ENCODE results near the gene DPEP2. TPM values are rescaled to one million over a fixed set of nuclear protein-coding genes. Genes with fewer than 3 reads are reported as not detected.
A peak's percentile ranks its signal among the peaks of the same experiment; 100 is the strongest.

The DPEP2 gene
- total RNA-seq, 1 experiment from 2014 or later, result not detected

DNA sequence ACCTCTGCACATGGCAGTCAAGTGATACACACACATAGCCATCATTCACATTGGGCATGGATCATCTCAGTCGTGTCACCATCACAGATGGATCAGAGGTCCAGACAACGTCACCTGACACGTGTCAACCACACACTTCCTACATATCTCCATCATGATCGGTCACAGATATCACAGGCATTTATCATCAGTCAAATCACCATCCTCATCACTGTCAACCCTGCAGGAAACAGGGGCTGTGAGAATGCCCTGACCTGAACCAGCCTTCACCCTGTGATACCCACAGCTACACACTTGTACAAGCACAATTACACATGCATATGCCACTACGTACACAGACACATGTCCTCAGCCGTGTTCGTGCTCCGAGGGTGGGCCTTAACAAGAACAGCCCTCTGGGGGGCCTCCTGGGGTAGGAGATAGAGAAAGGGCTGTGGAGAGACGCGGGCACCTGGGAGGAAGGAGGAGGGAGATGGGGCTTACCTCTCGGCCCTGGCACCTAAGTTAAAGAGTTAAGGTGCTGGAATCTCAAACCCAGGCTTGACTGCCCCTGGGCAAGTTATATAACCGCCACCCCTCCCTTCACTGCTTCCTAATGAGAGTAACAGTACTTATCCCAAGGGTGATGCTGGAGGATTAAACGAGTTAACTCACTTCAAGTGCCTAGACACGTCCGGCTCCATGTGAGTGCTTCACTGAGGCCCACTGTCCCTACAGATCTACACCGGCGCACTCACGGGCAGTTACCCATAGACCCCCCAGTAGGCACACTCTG is 31.9 kb downstream of the DPEP2 start:
- no peak for DNase-seq
- Histone ChIP-seq H3K36me3 (peaks cover 2% of the 10 kb centered on the region), H3K4me3 (peak overlapping the region; percentile 64), H3K9me3 (no peaks in the 10 kb centered on the region), H3K27me3 (no peaks in the 10 kb centered on the region)

GRCh38 chr16:67966549-67967182 is 32.6 kb downstream of the DPEP2 start:
- no peak for DNase-seq
- H3K9me3 ChIP-seq, result no peaks in the 10 kb centered on the region
- H3K36me3 ChIP-seq, result peaks cover 2% of the 10 kb centered on the region
- no peaks in the 10 kb centered on the region for H3K27me3 ChIP-seq
- peak overlapping the region; percentile 64 for H3K4me3 ChIP-seq

DNA sequence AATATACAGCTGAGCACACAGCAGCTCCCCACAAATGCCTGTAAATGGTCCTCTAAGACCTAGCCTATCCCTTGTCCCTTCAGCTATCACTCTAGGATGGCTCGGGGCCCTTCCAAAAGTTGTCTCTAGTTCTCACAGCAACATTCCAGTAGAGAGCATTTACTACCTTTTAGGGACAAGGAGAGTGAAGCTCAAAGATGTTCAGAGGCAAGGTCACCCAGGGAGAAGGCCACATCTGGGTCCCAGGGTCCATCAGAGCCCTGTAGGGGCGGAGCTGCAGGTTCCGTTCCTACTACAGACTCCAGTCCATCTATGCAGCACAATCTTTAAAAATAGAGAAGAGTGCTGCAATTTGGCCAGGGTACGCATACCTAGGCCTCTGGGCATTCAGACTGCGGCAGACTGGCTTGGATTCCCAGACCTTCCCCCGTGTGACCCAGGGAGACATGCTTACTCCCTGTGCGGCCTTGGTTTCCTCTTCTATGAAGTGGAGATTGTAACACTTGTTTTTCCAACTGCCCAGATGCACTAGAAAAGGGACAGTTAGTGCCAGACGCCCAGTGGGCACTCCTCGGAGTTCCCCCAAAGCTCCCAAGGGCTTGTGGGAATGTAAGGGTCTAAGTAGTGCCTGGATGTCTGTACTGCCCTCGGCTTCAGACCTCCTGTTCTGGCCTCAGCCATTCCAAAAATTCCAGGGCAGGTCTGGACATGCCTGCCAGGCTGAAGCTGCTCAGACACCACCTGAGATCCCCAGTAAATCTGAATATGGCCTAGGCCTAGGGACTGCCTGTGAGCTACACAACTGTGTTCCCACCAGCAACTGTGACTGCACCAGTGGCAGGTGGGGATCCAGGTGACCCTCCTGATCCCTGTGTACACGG is 33.4 kb downstream of the DPEP2 start:
- DNase-seq, result no peak
- Histone ChIP-seq H3K4me3 (no peak overlapping the region), H3K9me3 (no peaks in the 10 kb centered on the region), H3K27me3 (no peaks in the 10 kb centered on the region), H3K36me3 (peaks cover 2% of the 10 kb centered on the region)

- H3K36me3 ChIP-seq, result peaks cover 2% of the 10 kb centered on the region
- no peak overlapping the region for H3K4me3 ChIP-seq
- H3K27me3 ChIP-seq, result no peaks in the 10 kb centered on the region
- no peak for DNase-seq
- H3K9me3 ChIP-seq, result no peaks in the 10 kb centered on the region
These were observed 34.7 kb downstream of the DPEP2 start for GRCh38 chr16:67964477-67965131.

GRCh38 chr16:67963662-67964321 is 35.5 kb downstream of the DPEP2 start:
- DNase-seq, result no peak
- Histone ChIP-seq H3K9me3 (no peaks in the 10 kb centered on the region), H3K27me3 (no peaks in the 10 kb centered on the region), H3K36me3 (peaks cover 2% of the 10 kb centered on the region), H3K4me3 (no peak overlapping the region)

DNA sequence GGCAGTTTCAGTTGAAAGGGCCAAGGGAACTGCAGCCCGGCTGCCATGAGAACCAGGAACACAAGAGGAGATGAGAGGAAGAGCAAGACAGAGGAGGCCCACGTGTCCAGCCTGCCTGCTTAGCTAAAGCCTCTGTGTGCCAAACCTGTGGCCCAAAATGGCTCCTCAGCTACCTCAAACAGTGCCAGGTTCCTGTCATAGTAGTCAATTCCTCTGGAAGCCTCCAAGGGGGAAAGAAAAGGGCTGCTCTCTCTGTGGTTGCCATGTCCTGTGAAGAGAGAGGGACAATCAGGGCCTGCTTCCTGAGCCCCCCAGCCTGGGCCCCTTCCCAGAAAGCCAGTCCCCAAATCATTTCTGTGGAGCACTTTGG is 36.0 kb downstream of the DPEP2 start:
- Histone ChIP-seq H3K36me3 (peaks cover 2% of the 10 kb centered on the region), H3K27me3 (no peaks in the 10 kb centered on the region), H3K9me3 (no peaks in the 10 kb centered on the region)

GRCh38 chr16:67962135-67962534 is 37.1 kb downstream of the DPEP2 start:
- no peaks in the 10 kb centered on the region for H3K27me3 ChIP-seq
- peaks cover 2% of the 10 kb centered on the region for H3K36me3 ChIP-seq
- DNase-seq, result no peak
- no peak overlapping the region for H3K4me3 ChIP-seq
- H3K9me3 ChIP-seq, result no peaks in the 10 kb centered on the region

More for the DNA sequence above, 36.0 kb downstream of the DPEP2 start:
- DNase-seq, result no peak
- no peak overlapping the region for H3K4me3 ChIP-seq

GRCh38 chr16:67961551-67961957 is 37.7 kb downstream of the DPEP2 start:
- Histone ChIP-seq H3K9me3 (no peaks in the 10 kb centered on the region), H3K27me3 (no peaks in the 10 kb centered on the region), H3K4me3 (no peak overlapping the region), H3K36me3 (peaks cover 2% of the 10 kb centered on the region)
- DNase-seq, result no peak

- H3K9me3 ChIP-seq, result no peaks in the 10 kb centered on the region
- no peaks in the 10 kb centered on the region for H3K27me3 ChIP-seq
- peaks cover 2% of the 10 kb centered on the region for H3K36me3 ChIP-seq
- no peak overlapping the region for H3K4me3 ChIP-seq
- DNase-seq, result no peak
These were observed 39.6 kb downstream of the DPEP2 start for GRCh38 chr16:67959536-67960329.

DNA sequence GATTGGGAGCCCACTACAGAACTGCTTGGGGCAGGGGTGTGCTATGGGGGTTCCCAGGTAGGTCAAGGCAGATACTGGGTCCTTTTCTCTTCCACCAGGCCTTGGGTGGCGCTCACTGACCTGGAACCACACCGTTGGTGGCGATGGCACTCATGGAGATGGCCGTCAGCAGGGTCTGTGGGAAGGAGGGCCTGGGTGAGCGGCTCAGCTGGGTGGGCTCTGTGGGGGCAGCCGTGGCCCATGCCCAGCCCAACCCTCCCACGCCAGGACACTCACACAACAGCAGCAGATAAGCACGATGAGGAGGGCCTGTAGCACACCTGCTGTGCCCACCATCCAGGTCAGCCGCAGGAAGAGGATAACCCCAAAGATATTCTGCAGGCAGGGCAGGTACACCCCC is 41.7 kb downstream of the DPEP2 start:
- no peak for DNase-seq
- Histone ChIP-seq H3K27me3 (no peaks in the 10 kb centered on the region), H3K9me3 (no peaks in the 10 kb centered on the region), H3K36me3 (no peaks in the 10 kb centered on the region; the same call in none of the 2 replicates), H3K4me3 (no peak overlapping the region)

DNA sequence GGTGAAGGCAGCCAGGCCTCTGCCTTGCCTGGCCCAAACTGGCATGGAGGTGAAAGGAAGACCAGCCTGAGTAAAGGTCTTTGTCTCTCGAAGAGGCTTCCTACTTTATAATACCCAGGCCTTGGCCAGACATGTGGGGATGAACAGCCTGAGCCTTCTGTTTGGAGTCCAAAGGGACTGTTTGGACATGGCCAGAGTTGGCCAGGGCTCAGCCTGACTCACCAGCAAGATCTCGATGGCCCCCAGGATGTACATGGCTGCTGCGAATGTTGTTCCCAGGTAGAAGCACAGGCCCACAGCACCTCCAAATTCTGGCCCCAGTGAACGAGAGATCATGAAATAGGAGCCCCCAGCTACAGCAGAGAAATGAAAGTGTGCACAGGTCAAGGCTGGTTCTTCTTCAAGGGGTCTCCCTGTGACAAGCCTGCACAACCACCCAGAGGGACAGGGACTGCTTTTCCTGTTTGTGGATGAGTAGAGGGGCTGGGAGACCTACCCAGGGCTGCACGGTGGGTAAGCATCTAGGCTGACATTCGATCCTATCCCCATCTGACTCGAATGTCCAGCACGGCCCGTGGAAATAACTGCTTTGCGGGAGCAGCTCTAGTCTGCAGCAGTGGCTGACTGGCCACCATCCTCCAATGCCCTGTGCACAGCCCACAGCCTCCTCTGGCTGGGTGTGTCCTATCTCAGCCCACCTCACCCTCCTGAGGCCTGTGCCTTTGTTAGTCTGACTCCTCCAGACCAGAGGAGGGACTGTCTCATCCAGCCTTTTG is 44.7 kb downstream of the DPEP2 start:
- H3K9me3 ChIP-seq, result no peaks in the 10 kb centered on the region
- DNase-seq, result no peak
- no peaks in the 10 kb centered on the region for H3K27me3 ChIP-seq
- H3K36me3 ChIP-seq, result no peaks in the 10 kb centered on the region; the same call in none of the 2 replicates
- H3K4me3 ChIP-seq, result no peak overlapping the region

DNA sequence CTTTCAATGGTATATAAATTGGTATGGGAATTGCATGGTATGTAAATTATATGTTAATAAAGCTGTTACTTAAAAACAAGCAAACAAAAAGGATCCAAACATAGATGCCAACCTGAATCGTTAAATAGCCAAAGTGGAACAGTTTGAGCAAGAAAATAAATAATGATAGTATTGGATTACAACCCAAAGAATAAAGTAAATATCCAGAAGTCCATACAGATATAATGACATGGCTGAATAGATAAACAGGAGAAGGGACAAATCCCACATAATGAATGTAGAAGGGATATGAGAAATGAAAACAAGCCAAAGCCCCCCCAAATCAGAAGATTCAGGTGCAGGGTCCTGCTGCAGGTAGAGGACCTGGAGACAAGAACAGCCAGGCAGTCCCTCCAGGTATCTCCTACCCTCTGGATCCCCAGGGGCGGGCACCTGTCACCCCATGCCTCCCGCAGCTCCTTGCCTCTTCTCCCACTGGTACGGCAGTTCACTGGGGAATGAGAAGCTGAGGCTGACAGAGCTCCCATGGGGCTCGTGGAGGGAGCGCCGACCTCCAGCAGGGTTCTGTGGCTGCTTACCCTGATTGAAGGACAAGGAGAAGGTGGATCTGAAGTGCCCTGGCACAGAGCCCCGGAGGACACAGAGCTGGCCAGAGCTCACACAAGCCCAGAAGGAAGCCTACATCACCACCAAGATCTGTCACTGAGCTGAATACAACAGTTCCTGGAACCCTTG is 45.5 kb downstream of the DPEP2 start:
- Histone ChIP-seq H3K36me3 (no peaks in the 10 kb centered on the region; the same call in none of the 2 replicates), H3K4me3 (no peak overlapping the region), H3K9me3 (no peaks in the 10 kb centered on the region), H3K27me3 (no peaks in the 10 kb centered on the region)
- no peak for DNase-seq

DNA sequence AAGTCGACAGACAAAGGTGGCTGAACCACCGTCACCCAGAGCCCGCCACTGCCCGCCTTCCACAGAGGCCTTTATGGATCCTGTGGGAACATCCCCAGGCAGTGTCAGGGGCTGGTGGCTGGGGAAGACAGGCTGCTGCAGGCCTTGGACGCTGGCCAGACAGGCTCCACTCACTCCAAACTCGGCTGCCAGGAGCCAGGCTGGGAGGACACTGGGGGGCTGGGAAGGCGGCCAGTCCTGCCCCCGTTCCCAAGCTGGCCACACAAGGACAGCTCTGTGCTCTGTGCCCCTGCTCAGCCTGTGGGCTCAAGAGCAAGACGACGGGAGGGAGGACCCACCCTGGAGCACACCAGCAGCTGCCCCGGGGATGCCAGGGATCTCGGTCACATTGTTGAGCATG is 47.8 kb downstream of the DPEP2 start:
- Histone ChIP-seq H3K4me3 (no peak overlapping the region), H3K36me3 (no peaks in the 10 kb centered on the region; the same call in none of the 2 replicates), H3K27me3 (no peaks in the 10 kb centered on the region), H3K9me3 (no peaks in the 10 kb centered on the region)
- no peak for DNase-seq

DNA sequence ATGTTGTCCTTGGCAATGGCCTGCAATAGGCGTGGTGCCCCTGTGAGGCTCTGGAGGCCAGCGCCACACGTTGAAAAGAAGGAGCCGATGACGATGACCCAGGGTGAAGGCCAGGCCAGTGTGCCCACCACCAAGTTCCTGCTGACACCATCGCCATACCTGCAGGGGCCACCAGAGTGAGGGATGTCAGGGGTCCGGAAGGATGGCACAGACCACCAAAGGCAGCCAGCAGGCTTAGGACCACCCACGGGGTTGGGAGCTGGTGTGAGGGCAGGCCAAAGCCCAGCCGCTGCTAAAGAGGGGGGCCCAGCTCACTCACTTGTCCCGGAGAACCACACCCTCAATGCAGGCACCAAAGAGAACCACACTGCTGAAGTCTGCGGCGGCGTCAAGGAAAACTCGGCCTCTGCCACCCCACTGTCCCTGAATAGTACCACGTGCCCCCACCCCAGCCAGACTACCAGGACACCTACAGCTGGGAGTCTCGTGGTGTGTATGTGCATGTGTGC is 48.9 kb downstream of the DPEP2 start:
- Histone ChIP-seq H3K4me3 (no peak overlapping the region), H3K9me3 (no peaks in the 10 kb centered on the region), H3K36me3 (no peaks in the 10 kb centered on the region), H3K27me3 (no peaks in the 10 kb centered on the region)
- DNase-seq, result no peak

Measured in MG63 (cell line).